ENCODE results near the gene LZIC. TPM values are rescaled to one million over a fixed set of nuclear protein-coding genes. Genes with fewer than 3 reads are reported as not detected.

LZIC gene
- polyA plus RNA-seq = 30.0 TPM

- no peaks in the 10 kb centered on the region for H3K27me3 Mint-ChIP-seq
- peak within 1 kb of the TSS; percentile 84 to 99 (median 96) for H3K27ac Mint-ChIP-seq
- H3K4me1 Mint-ChIP-seq = peaks cover 12 to 20% (median 16%) of the 10 kb centered on the region in 3 donors
- H3K9me3 Mint-ChIP-seq = no peaks in the 10 kb centered on the region
- H3K4me3 Mint-ChIP-seq = peak within 1 kb of the TSS; percentile 85 to 99 (median 94)
- H3K36me3 Mint-ChIP-seq = no peaks in the 10 kb centered on the region
These were observed at the start of gene LZIC, which contains the start of gene NMNAT1 for GRCh38 chr1:9942939-9943788. TSS of gene LZIC (minus strand) at chr1:9943391. CDS start at chr1:9936619, 6,772 bp downstream. TSS of gene NMNAT1 (plus strand) at chr1:9943475. CDS start at chr1:9972074, 28,599 bp downstream.

- Mint-ChIP-seq H3K4me3 (no peak overlapping the region), H3K4me1 (peaks cover 2 to 11% (median 7%) of the 10 kb centered on the region in 3 donors), H3K36me3 (no peaks in the 10 kb centered on the region), H3K27me3 (peaks cover 9% of the 10 kb centered on the region), H3K9me3 (peaks cover 0 to under 1% (median 0%) of the 10 kb centered on the region in 3 donors), H3K27ac (no peak overlapping the region)
These were observed 49.7 kb upstream of the LZIC start for GRCh38 chr1:9992910-9993309.

- Mint-ChIP-seq H3K27ac (peak overlapping the region in 1 of 3 donors; percentile 74), H3K9me3 (no peaks in the 10 kb centered on the region), H3K36me3 (no peaks in the 10 kb centered on the region), H3K4me3 (no peak overlapping the region), H3K4me1 (peaks cover 2 to 5% (median 3%) of the 10 kb centered on the region in 3 donors), H3K27me3 (peaks cover 2% of the 10 kb centered on the region)
These were observed 47.8 kb upstream of the LZIC start for GRCh38 chr1:9990944-9991343.

DNA sequence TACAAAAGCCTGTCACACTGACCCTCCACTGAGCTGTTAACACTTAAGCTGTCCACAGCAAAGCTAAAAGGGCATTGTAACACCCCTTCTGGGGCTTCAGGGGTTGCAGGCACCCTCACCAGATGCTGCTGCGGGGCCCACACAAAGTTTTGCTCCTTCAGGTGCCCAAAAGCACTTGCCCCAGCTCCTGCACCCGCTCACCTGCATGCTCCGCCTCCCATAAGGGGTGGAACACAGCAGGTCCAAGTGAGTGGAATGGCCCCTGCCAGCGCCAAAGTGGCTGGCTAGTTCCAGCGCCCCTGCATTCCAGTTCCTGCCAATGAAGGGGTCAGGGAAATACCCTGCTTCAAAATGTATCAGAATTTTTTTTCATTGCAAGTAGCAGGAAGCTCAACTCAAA is 46.6 kb upstream of the LZIC start:
- H3K27me3 Mint-ChIP-seq = no peaks in the 10 kb centered on the region
- no peak overlapping the region for H3K27ac Mint-ChIP-seq
- H3K9me3 Mint-ChIP-seq = no peaks in the 10 kb centered on the region
- H3K4me1 Mint-ChIP-seq = peaks cover 2 to 5% (median 3%) of the 10 kb centered on the region in 3 donors
- no peaks in the 10 kb centered on the region for H3K36me3 Mint-ChIP-seq
- H3K4me3 Mint-ChIP-seq = peak overlapping the region in 1 of 4 donors; percentile 13

GRCh38 chr1:9985001-9985400 is 41.8 kb upstream of the LZIC start:
- Mint-ChIP-seq H3K4me3 (no peak overlapping the region), H3K27ac (no peak overlapping the region), H3K36me3 (peaks cover 6% of the 10 kb centered on the region), H3K27me3 (no peaks in the 10 kb centered on the region), H3K9me3 (no peaks in the 10 kb centered on the region), H3K4me1 (peaks cover 0 to 2% (median 0%) of the 10 kb centered on the region in 3 donors)

- Mint-ChIP-seq H3K9me3 (no peaks in the 10 kb centered on the region), H3K36me3 (peaks cover 6% of the 10 kb centered on the region), H3K4me1 (peaks cover 0 to 2% (median 0%) of the 10 kb centered on the region in 3 donors), H3K27ac (no peak overlapping the region), H3K27me3 (no peaks in the 10 kb centered on the region), H3K4me3 (no peak overlapping the region)
These were observed 41.1 kb upstream of the LZIC start for GRCh38 chr1:9984253-9984652.

DNA sequence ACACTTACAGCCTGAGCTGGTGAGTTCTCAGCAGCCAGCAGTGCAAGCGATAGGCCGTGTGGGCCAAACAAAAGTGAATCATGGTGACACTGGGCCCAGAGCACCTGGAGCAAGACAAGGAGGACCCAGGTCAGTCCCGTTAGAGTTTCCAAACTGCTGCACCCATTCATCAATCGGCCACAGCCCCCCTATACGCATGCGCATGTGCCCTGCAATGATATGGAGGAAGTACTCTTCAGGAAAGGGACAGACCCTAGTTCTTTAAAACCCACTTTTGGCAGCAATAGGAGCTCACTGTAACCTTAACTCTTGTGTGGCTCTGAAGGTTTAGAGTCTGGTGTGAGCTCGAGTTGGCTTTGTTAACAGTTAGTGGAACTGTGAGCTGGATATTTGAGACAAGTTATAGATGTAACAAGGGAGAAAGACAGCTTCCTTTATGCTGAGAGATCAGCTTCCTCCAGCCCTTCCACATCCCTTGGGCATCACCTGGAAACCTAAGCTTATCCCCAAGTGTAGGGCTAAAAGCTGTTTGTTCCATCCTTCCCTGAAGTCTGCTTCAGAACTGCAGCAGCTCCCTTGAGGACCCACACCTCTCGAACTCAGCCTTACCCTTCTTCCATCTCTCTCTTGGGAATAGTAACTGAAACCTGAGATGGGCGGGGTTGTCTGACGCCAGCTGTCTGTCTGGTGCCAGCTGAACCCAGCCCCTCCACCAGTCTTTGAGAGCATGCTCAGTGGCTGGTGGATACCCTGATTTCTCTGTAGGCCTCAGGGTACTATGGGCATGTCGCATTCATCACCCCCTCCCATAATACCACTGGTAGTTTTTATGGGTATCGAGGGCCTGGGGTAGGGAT is 17.7 kb upstream of the LZIC start:
- Mint-ChIP-seq H3K9me3 (no peaks in the 10 kb centered on the region), H3K36me3 (peaks cover 3% of the 10 kb centered on the region), H3K4me1 (peaks cover 7 to 11% (median 10%) of the 10 kb centered on the region in 3 donors), H3K27ac (peak overlapping the region; percentile 31 to 69 (median 55)), H3K27me3 (no peaks in the 10 kb centered on the region), H3K4me3 (peak overlapping the region in 3 of 4 donors; percentile 48 to 70 (median 68))

GRCh38 chr1:9960011-9960410 is 16.8 kb upstream of the LZIC start:
- peaks cover 7 to 11% (median 10%) of the 10 kb centered on the region in 3 donors for H3K4me1 Mint-ChIP-seq
- H3K36me3 Mint-ChIP-seq = peaks cover 3% of the 10 kb centered on the region
- H3K27me3 Mint-ChIP-seq = no peaks in the 10 kb centered on the region
- H3K9me3 Mint-ChIP-seq = no peaks in the 10 kb centered on the region
- H3K4me3 Mint-ChIP-seq = no peak overlapping the region
- no peak overlapping the region for H3K27ac Mint-ChIP-seq

GRCh38 chr1:9957726-9958125 is 14.5 kb upstream of the LZIC start:
- Mint-ChIP-seq H3K4me1 (peaks cover 7 to 11% (median 10%) of the 10 kb centered on the region in 3 donors), H3K36me3 (no peaks in the 10 kb centered on the region), H3K4me3 (no peak overlapping the region), H3K27ac (no peak overlapping the region), H3K27me3 (no peaks in the 10 kb centered on the region), H3K9me3 (no peaks in the 10 kb centered on the region)

DNA sequence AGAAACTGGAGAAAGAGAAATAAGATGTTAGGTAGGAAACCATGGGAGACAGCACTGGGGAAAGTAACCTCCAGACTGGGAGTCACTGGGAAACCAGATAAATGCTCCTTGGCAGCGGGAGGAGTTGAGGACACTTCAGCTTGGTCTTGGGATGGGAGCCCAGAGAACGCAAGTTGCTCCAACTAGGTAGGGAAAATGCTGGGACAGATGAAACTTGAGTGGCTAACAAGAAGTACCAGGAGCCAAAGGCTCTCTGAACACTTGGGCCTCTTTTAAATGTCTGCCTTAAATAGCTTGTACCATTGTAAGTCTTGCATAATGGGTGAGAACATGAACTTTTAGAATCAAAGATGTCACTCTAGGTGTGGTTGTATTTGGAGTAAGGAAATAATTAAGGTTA is 3.1 kb upstream of the LZIC start:
- H3K9me3 Mint-ChIP-seq = no peaks in the 10 kb centered on the region
- no peak overlapping the region for H3K27ac Mint-ChIP-seq
- no peaks in the 10 kb centered on the region for H3K36me3 Mint-ChIP-seq
- peak overlapping the region in 1 of 4 donors; percentile 77 for H3K4me3 Mint-ChIP-seq
- no peaks in the 10 kb centered on the region for H3K27me3 Mint-ChIP-seq
- H3K4me1 Mint-ChIP-seq = peaks cover 26 to 30% (median 28%) of the 10 kb centered on the region in 3 donors

DNA sequence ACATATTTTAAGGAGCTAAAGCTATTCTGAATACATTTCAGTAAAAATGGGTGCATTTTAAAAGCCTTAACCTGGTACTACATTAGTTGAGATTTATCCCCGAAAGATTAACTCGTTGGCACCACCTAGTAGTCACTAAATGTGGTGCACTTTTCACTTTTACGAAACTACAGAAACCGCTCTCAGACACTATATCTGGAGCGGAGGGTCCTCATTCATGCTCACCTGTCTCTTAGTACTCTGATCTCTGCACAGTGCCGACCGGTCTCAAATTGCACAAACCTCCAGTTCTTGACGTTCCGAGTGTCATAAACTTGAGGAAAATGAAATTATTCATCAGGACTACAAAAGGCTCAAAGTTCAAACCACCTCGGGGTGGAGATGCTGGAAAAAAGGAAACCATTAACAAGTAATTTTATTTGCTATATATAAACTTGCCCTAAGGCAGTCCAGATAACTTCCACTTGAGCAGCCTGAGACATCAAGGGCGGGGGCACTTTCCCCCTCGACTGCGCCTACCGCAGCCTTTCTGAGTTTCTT is 722 bp downstream of the LZIC start:
- Mint-ChIP-seq H3K36me3 (no peaks in the 10 kb centered on the region), H3K4me3 (peak overlapping the region; percentile 85 to 99 (median 94)), H3K27me3 (no peaks in the 10 kb centered on the region), H3K4me1 (peaks cover 12 to 22% (median 16%) of the 10 kb centered on the region in 3 donors), H3K27ac (peak overlapping the region; percentile 84 to 99 (median 96)), H3K9me3 (no peaks in the 10 kb centered on the region)

DNA sequence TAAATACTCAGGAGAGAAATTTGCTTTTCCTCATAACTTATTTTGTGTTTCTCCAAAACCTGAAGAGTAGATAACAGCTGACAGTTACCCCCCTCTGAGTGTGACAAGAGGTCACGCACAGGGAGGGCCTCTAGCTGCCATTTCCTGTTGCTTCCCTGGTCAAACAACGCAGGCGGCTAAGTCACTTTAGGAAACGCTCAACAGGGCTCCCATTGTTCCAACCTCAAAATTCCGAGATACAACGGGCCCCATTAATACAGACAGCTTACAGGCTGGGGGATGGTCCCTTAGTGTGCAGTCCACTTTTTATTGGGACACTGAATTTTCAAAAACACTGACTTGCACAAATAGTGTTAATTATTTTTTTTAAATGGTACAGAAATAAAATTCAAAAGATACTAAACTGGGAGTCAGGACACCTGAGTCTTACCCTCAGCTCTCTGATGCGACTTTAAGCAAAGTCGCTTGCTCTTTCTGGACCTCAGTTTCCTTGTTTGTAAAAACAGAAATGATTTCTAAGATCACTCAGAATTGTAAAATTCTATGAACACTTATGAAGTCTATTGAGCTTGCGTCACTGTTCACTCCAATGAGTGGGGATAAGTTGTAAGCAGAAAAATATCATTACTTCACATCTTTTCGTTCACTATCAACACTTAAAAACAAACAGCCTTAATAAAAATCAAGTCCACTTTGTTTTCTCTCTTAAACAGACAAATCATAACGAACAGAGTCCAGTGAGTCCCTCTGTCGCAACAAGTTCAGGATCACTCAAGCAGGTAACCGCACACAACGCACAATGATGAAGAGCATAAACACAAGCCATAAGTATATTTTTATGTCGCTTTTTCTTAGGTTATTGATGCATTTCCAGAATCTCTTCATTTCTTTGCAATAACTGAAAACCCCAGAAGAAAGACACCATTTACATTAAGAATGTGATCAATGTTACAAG is 13.5 kb downstream of the LZIC start:
- no peaks in the 10 kb centered on the region for H3K9me3 Mint-ChIP-seq
- H3K27ac Mint-ChIP-seq = no peak overlapping the region
- peaks cover 1 to 13% (median 5%) of the 10 kb centered on the region in 3 donors for H3K4me1 Mint-ChIP-seq
- H3K4me3 Mint-ChIP-seq = no peak overlapping the region
- peaks cover 6% of the 10 kb centered on the region for H3K36me3 Mint-ChIP-seq
- no peaks in the 10 kb centered on the region for H3K27me3 Mint-ChIP-seq

- Mint-ChIP-seq H3K27me3 (no peaks in the 10 kb centered on the region), H3K4me1 (peaks cover 1 to 13% (median 5%) of the 10 kb centered on the region in 3 donors), H3K27ac (no peak overlapping the region), H3K9me3 (no peaks in the 10 kb centered on the region), H3K4me3 (no peak overlapping the region), H3K36me3 (peaks cover 8% of the 10 kb centered on the region)
These were observed 15.9 kb downstream of the LZIC start for GRCh38 chr1:9927259-9927658.

DNA sequence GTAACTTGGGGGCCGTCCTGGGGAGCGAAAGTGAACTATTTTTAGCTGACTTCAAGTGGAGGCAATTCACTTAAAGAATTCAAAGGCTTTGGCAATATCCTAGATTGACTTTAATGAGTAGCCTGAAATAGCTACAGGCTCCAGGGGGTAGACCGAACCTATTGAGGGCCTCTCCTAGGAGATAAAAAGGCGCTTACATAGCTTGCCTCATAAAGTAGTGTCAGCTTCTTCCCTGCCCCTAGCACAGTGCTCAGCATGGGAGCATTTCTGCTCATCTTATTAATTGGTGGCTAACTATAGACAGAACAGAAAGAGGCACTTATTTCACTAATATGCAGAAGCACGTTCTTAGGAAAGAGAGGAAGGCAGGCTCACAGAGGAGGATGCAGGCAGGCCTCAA is 20.8 kb downstream of the LZIC start:
- peaks cover 1 to 9% (median 5%) of the 10 kb centered on the region in 3 donors for H3K4me1 Mint-ChIP-seq
- no peaks in the 10 kb centered on the region for H3K27me3 Mint-ChIP-seq
- H3K4me3 Mint-ChIP-seq = no peak overlapping the region
- H3K27ac Mint-ChIP-seq = no peak overlapping the region
- H3K9me3 Mint-ChIP-seq = no peaks in the 10 kb centered on the region
- H3K36me3 Mint-ChIP-seq = peaks cover 3% of the 10 kb centered on the region

Data from IgD-negative memory B cell (primary cell).